Skeletal muscle tissue (tissue), 4 donors: ENCODE data around the gene ASNSD1. TPM values are rescaled to one million over a fixed set of nuclear protein-coding genes. Genes with fewer than 3 reads are reported as not detected.
"Not testable (repeated sequence)": the region's sequence is repeated elsewhere in the genome, so short reads cannot be mapped to it uniquely, and the experiment has no call there.

ENCODE experiments used
- H3K27ac ChIP-seq: one replicate; pipeline ENCODE4 v1.7.0; 2013; ENCODE audit warnings: mild to moderate bottlenecking, low read depth, low read length, inconsistent platforms
- H3K27me3 ChIP-seq, 3 donors: one replicate each; pipeline ENCODE4 v1.7.0; 2013; ENCODE audit warnings: low read length in 3 of 3; ENCODE audit not compliant: control insufficient read depth in 3 of 3, insufficient read depth in 3 of 3
- H3K36me3 ChIP-seq, 3 donors: one replicate each; pipeline ENCODE4 v1.7.0; 2013; ENCODE audit warnings: low read length in 3 of 3; ENCODE audit not compliant: control insufficient read depth in 3 of 3, insufficient read depth in 3 of 3
- H3K4me1 ChIP-seq, 3 donors: one replicate each; pipeline ENCODE4 v1.7.0; 2013; ENCODE audit warnings: low read length in 3 of 3, mild to moderate bottlenecking in 3 of 3; ENCODE audit not compliant: control insufficient read depth in 3 of 3, insufficient read depth in 3 of 3
- H3K4me3 ChIP-seq, 3 donors: one replicate each; pipeline ENCODE4 v1.7.0; 2013; ENCODE audit warnings: low read length in 3 of 3
- H3K9ac ChIP-seq, 3 donors: one replicate each; pipeline ENCODE4 v1.7.0; 2013; ENCODE audit warnings: low read length in 3 of 3, mild to moderate bottlenecking in 3 of 3, moderate library complexity in 2 of 3, low read depth in 1 of 3
- H3K9me3 ChIP-seq, 3 donors: one replicate each; pipeline ENCODE4 v1.7.0; 2013; ENCODE audit warnings: low read length in 3 of 3; ENCODE audit not compliant: control insufficient read depth in 3 of 3
- total RNA-seq: library from RNA; depleted of rRNA; stranded (reverse); fragments of >200 nt; gene quantifications from one replicate; pipeline ENCODE4 v1.2.3, GENCODE V29; 2014
- donor health status: Osteomylitis.

ASNSD1 gene
- total RNA-seq, 1 donor from 2014 or later: 36.5 TPM

- H3K27ac ChIP-seq: peak overlapping the region; percentile 85
- H3K36me3 ChIP-seq: peaks cover 2 to 8% (median 2%) of the 10 kb centered on the region in 3 donors
- H3K9me3 ChIP-seq: no peaks in the 10 kb centered on the region
- peak overlapping the region; percentile 90 to 100 (median 99) for H3K9ac ChIP-seq
- peak overlapping the region; percentile 88 to 100 (median 98) for H3K4me3 ChIP-seq
- H3K27me3 ChIP-seq: no peaks in the 10 kb centered on the region
- H3K4me1 ChIP-seq: peaks cover 7 to 16% (median 13%) of the 10 kb centered on the region in 3 donors
Observed at GRCh38 chr2:189661957-189662321, 680 bp downstream of the ASNSD1 start.

- Histone ChIP-seq H3K4me3 (peak overlapping the region; percentile 88 to 100 (median 98)), H3K36me3 (peaks cover 2 to 15% (median 10%) of the 10 kb centered on the region in 3 donors), H3K27ac (peak overlapping the region; percentile 85), H3K9me3 (no peaks in the 10 kb centered on the region), H3K4me1 (peaks cover 7 to 16% (median 13%) of the 10 kb centered on the region in 3 donors), H3K27me3 (no peaks in the 10 kb centered on the region), H3K9ac (peak overlapping the region in 1 of 3 donors; percentile 90)
Observed at GRCh38 chr2:189662669-189663226, 1.5 kb downstream of the ASNSD1 start.

GRCh38 chr2:189663319-189663718 lies 2.1 kb downstream of the ASNSD1 start:
- H3K27me3 ChIP-seq, H3K27ac ChIP-seq, H3K9me3 ChIP-seq, H3K4me3 ChIP-seq, H3K9ac ChIP-seq: not testable (repeated sequence)
- peaks cover 7 to 16% (median 13%) of the 10 kb centered on the region in 3 donors for H3K4me1 ChIP-seq
- peaks cover 5 to 19% (median 16%) of the 10 kb centered on the region in 3 donors for H3K36me3 ChIP-seq

- no peaks in the 10 kb centered on the region for H3K27me3 ChIP-seq
- peaks cover 7 to 41% (median 35%) of the 10 kb centered on the region in 3 donors for H3K36me3 ChIP-seq
- H3K9ac ChIP-seq: no peak overlapping the region
- H3K4me3 ChIP-seq: no peak overlapping the region
- no peaks in the 10 kb centered on the region for H3K9me3 ChIP-seq
- H3K27ac ChIP-seq: no peak overlapping the region
- peaks cover 12 to 16% (median 13%) of the 10 kb centered on the region in 3 donors for H3K4me1 ChIP-seq
Observed at GRCh38 chr2:189669913-189670312, 8.7 kb downstream of the ASNSD1 start.

GRCh38 chr2:189673661-189674373 lies 12.6 kb downstream of the ASNSD1 start:
- Histone ChIP-seq H3K9ac (peak overlapping the region; percentile 99 to 100 (median 100)), H3K27me3 (no peaks in the 10 kb centered on the region), H3K4me1 (peaks cover 17 to 24% (median 17%) of the 10 kb centered on the region in 3 donors), H3K9me3 (no peaks in the 10 kb centered on the region), H3K27ac (peak overlapping the region; percentile 98), H3K36me3 (peaks cover 2 to 18% (median 16%) of the 10 kb centered on the region in 3 donors), H3K4me3 (peak overlapping the region; percentile 88 to 97 (median 95))

GRCh38 chr2:189674374-189675112 lies 13.3 kb downstream of the ASNSD1 start, which contains the start of gene ANKAR:
TSS of gene ANKAR (plus strand) at chr2:189674670. CDS start at chr2:189676491, 1,821 bp downstream.
- peaks cover 17 to 24% (median 17%) of the 10 kb centered on the region in 3 donors for H3K4me1 ChIP-seq
- H3K9me3 ChIP-seq: no peaks in the 10 kb centered on the region
- peaks cover 0 to 14% (median 13%) of the 10 kb centered on the region in 3 donors for H3K36me3 ChIP-seq
- H3K27ac ChIP-seq: peak within 1 kb of the TSS; percentile 98
- H3K4me3 ChIP-seq: peak within 1 kb of the TSS; percentile 88 to 97 (median 95)
- H3K9ac ChIP-seq: peak within 1 kb of the TSS; percentile 99 to 100 (median 100)
- H3K27me3 ChIP-seq: no peaks in the 10 kb centered on the region

GRCh38 chr2:189676471-189676870 lies 15.2 kb downstream of the ASNSD1 start:
- peaks cover 0 to 7% (median 3%) of the 10 kb centered on the region in 3 donors for H3K36me3 ChIP-seq
- peaks cover 17 to 24% (median 17%) of the 10 kb centered on the region in 3 donors for H3K4me1 ChIP-seq
- H3K9ac ChIP-seq: no peak overlapping the region
- H3K27me3 ChIP-seq: no peaks in the 10 kb centered on the region
- H3K9me3 ChIP-seq: no peaks in the 10 kb centered on the region
- no peak overlapping the region for H3K4me3 ChIP-seq
- H3K27ac ChIP-seq: no peak overlapping the region

- Histone ChIP-seq H3K4me1 (peaks cover 5 to 11% (median 7%) of the 10 kb centered on the region in 3 donors), H3K9ac (no peak overlapping the region), H3K4me3 (no peak overlapping the region), H3K9me3 (no peaks in the 10 kb centered on the region), H3K27me3 (no peaks in the 10 kb centered on the region), H3K36me3 (no peaks in the 10 kb centered on the region), H3K27ac (no peak overlapping the region)
Observed at GRCh38 chr2:189679226-189679625, 18.0 kb downstream of the ASNSD1 start.

GRCh38 chr2:189681203-189681602 lies 19.9 kb downstream of the ASNSD1 start:
- Histone ChIP-seq H3K27ac (no peak overlapping the region), H3K4me1 (peaks cover 0 to 3% (median 3%) of the 10 kb centered on the region in 3 donors), H3K27me3 (no peaks in the 10 kb centered on the region), H3K4me3 (no peak overlapping the region), H3K36me3 (no peaks in the 10 kb centered on the region), H3K9ac (no peak overlapping the region), H3K9me3 (no peaks in the 10 kb centered on the region)
